NCI-H748 (cell line): Measurements from ENCODE around the gene KRT83.
"Not testable (repeated sequence)": the region's sequence is repeated elsewhere in the genome, so short reads cannot be mapped to it uniquely, and the experiment has no call there.

ENCODE experiments used
- DNase-seq: peaks from one replicate; lab custom pipeline; 2025; ENCODE audit not compliant: unreplicated experiment; lab: John Stamatoyannopoulos, UW

Gene KRT83

DNA sequence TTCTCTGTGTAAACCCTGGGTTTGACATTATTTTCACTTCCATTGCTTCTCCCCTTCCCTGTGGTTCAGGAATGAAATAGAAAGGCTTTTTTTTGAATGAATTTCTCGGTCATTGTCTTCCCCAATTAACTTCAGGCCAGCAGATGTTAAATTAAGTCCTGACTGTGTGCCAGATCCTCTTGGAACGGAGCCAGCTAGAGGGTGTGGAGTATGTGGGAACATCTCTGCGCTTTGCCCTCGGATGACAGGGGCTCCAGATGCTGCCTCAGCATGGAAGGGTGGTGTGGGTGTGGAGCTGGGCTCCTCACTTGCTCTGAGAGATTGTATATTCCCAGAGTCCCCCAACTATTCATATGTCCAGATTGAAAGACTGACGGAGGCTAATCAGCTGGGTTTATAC, 33.0 kb upstream of the KRT83 start:
- DNase-seq: peak; percentile 83

DNA sequence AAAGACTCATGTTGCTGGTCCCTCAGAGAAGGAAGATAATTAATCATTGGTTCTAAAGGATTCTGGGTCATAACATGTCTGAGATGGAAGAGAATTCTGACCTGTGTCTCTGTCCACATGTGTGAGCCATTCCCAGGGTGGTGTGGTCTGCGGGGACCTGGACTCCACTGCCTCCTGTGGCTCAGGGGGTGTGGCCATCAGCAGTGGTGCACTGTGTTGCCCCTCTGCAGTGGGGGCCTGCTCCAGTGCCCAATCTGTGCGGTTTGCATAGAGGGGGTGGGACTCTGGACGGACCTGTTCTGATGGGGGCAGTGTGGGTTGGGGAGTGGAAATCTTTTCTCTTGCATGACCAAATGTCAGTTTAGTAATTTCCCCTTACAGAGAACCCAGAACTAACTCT, 32.6 kb upstream of the KRT83 start:
- DNase-seq: peak; percentile 46

DNA sequence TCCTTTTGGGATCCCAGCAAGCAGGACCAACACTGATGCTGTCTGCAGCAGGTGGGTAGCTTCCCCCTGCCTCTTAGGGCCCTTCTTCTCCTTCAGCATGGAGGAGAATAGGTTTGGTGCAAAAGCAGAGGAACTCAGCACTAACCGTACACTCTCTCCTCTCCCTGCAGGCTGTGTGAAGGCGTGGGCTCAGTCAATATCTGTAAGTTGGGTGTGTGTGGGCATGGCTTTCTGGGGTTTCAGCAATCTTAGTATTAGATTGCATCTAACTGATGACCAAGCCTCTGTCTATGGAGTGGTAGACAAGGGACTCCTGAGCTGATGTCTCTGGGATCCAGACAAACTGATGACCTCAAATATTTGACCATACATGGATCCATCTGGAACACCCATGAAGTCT, 31.8 kb upstream of the KRT83 start:
- DNase-seq: no peak

DNA sequence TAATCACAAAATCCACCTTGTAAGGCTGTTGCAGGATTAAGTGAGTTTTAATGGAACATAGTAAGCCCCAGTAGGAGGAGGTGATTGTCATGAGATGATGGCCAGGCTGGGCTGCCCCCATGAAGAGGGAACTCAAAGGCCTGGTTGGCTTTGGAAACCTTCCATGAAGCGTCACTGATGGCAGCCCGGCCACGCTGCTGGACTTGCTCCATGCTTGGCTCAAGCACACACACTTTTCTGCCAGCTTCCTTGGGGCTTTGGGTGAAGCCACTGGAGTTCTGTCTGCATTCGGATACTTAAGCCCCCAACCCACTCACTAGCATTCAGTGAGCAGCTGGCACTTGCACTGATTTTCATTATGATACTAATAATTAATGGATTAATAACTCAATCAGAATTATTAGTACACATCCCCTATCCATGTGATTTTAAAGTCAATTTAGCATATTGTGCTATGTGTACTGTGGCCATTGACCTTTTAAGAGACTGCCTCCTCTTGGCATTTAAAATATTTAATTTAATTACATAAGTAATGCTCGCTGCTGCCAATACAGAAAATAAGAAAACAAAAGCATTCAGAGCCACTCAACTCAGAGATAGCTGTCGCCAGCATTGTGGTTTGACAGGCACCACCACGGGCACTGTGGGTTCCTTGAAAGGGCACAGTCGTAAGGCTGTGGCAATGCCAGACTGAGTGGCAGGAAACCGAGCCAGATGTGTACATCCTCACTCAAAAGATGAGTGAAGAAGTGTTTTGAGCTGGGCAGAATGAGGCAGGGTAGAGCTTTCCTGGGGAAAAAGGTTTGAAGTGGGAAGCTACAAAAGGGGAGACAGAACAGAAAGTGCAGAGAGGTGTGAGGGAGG, 30.2 kb upstream of the KRT83 start:
- DNase-seq: no peak

DNA sequence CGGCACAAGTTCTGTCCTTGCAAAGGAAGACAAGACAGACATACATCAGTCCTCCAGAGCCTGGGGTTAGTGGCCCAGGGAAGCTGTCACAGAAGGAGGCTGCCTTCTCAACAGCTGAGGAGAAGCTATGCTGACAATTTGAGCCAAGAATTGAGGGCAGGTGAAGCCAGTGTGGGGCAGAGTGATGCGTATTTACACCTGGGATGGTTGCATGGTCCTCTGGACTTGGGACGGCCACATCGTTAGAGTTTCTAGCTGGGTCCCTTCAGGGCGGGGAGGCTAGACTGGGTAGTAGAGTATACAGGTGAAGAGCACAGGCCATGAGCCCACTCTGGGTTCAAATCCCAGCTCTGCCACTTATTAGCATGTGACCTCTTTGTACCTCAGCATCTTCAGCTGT, 29.6 kb upstream of the KRT83 start:
- DNase-seq: no peak

DNA sequence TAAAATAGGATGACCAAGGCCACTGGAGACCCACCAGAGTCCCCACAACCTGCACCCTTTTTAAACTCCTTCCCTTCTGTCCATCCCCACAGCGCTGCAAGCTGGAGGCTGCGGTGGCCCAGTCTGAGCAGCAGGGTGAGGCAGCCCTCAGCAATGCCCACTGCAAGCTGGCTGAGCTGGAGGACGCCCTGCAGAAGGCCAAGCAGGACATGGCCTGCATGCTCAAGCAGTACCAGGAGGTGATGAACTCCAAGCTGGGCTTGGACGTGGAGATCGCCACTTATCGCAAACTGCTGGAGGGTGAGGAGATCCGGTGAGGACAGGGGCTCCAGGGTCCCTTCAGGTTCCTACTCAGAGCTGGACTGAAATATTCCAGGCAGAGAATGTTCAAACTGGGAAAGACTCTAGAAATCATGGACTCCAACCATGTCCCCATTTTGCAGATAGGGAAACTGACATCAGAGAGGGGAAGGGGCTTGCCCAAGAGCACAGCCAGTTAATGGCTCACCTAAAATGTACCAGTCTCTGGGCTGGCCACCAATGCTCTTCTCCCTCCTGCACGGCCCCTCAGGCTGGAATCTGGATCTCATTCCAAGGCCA, 28.9 kb upstream of the KRT83 start:
- DNase-seq: no peak

DNA sequence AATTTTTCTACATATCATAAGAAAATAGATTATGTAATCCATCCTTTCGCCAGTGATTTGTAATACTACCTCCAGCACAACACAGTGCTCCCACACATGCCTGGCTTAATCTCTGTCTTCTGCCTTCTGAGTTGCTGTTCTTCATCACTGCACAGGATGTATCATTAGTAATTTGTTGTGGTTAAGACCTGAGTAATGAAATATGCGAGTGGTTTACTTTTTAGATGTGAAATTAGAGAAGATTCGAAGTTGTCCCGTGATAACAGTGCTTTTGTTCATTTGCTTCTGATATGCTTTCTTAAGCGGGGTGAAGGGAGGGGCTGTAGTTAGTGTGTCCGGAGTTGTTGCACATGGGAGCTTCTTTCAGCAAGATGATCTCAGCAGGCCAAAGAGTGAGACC, 28.0 kb upstream of the KRT83 start:
- no peak for DNase-seq

DNA sequence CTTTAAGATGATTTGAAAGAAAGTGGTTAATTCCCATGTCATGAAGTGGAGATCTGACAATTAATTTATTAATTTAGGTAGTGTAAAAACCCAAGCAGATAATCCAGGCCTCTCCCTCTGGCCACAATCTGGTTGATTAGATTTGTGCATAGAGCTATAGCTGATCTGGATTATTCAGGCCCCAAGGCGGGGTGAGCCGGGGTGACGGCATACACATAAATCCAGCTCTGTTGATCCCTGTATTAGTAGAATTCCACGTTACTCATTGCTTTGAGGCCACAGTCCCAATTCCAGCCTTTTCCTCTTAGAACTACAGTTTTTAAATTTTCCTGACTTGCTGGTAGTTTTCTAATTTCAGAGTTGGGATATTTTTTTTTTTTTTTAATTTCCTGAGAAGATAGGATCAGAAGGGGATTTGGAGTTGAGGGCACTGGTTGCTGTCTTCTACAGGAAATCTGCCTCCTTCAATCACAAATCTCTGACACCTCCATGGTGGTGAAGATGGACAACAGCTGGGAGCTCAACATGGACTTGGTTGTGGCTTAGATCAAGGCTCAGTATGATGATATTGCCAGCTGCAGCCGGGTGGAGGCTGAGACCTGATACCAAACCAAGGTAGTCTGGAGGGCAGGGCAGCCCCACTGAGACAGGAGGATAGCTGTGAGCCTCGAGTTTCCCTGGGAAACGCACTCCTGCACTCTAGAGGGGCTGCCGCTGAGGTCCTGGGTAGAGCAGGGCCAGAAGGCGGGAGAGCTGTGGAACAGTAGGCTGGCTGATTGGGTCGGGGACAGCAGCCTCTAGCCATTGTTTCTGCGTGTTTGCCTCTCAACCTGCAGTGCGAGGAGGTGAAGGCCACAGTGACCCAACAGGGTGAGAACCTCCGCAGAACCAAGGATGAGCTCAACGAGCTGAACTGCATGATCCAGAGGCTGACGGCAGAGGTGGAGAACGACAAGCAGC, 26.6 kb upstream of the KRT83 start:
- no peak for DNase-seq

DNA sequence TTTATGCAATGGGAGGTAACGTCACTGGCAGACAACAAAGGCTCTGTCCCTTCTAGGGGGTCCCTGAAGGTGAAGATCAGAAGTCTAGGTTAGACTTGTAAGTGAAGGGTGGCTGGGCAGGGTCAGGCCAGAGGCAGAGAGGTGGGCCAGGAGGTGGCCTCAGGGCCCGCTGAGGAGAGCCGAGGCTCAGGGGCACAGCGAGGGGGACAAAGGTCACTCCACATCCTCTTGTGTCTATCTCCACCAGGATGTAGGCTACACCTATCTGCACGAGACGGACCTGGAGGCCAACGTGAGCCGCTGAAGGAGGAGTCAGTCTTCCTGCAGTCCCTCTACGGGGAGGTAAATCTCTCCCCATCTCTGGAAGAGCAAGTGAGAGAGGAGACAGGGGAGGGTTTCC, 25.8 kb upstream of the KRT83 start:
- DNase-seq: no peak

DNA sequence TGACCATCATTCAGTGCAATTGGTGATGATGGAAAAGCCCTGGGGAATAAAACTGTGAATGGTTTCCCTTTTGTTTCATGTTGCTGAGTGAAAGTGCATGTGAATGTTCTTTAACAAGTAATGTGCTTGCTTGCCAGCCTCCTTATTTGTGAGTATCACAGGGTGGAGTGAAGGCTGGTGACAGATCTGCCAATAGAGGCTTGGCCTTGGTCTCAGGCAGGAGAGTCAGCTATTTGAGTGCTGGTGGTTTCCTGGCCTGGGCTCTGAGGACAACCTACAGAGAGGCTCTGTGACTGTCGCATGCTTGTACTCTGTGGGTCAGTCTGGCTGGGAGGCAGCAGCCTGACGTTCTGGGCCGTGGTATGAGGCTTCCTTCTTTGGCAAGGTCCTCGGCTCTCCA, 25.4 kb upstream of the KRT83 start:
- no peak for DNase-seq

DNA sequence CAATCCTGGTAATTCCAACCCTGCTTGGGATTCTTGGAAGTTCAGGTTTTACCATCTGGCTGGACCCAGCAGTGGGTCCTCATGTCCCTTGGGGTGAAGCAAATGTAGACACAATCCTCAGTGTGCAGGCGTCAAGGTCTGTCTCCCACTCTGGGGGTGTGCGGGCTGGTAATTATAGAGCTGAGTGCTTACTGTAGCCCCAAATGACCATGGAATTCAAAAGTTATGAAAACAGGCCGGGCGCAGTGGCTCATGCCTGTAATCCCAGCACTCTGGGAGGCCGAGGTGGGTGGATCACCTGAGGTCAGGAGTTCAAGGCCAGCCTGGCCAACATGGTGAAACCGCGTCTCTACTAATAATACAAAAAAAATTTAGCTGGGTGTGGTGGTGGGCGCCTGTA, 23.8 kb upstream of the KRT83 start:
- not testable (repeated sequence) for DNase-seq

DNA sequence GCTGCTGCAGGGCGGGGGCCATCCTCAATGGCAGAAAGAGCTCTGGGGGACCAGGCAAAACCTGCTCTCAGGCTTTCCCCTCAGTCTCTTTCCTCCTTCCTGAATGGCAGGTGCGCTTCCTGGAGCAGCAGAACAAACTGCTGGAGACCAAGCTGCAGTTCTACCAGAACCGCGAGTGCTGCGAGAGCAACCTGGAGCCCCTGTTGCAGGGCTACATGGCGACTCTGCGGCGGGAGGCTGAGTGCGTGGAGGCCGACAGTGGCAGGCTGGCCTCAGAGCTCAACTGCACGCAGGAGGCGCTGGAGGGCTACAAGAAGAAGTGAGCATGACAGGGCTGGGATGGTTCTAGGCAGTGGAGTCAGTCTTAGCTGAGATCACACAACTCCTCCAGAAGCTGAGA, 22.9 kb upstream of the KRT83 start:
- no peak for DNase-seq

DNA sequence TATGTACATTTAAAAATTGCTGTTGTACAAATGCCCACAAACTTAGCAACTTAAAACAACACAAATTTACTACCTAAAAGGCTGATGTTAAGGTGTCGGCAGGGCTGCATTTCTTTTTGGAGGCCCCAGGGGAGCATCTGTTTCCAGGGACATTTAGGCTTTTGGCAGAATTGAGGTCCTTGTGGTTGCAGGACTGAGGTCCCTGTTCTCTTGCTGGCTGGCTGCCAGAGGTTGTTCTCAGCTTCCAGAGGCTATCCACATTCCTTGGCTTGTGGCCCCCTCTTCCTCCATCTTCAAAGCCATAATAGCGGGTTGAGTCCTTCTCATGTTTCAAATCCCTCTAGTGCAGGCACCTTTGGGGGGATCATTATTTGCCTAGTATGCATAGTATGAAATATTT, 22.4 kb upstream of the KRT83 start:
- no peak for DNase-seq

DNA sequence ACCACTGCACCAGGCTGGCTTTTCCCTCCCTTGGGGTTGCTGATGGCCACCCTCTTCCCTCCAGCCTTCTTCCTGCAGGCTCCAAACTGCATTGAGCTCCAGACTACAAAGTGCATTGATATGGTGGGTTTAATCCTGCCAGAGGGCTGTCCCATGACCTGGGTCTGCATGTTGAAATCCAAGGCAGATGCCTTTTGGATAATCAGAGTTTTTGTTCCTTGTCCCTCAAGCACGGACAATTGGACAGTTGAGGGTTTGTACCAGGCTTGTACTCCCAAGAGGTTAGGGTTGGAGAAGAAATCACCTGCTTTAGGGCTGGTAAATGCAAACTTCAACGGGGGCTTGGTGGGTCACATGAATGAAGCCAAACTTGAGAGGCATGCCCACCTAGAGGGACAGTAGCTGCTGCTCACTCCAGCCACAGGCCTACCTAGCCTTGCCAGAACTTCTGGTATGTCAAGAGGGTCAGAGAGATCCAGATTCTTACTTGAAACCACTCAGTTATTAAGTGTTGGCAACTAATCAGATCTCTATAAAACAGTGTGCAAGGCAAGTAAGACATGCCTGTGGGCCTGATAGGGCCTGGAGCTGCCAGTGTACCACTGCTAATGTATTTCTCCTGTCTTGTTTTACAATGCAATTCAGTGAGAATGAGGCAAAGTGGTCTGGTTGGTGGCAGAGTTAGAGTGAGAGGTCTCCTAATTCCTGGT, 21.7 kb upstream of the KRT83 start:
- no peak for DNase-seq

DNA sequence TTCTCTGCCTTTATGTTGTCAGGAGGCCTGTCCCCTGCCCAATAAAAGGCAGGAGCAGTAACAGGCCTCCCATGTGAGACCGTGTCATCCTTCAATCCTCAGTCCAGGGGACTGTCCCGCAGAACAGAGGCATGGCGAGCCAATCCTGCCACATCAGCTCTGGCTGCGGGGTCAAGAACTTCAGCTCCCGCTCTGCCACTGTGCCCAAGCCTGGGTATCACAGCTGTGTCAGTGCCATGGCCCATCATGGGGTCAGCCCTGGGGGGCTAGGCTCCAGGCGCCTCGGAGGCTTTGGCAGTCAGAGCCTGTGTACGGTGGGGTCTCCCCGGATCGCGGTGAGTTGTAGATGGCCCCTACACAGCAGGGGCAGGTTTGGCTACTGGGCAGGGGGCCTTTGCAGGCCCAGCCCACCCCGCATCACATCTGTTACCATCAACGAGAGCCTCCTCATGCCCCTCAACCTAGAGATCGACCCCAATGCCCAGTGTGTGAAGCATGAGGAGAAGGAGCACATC, 19.9 kb upstream of the KRT83 start:
- DNase-seq: no peak

DNA sequence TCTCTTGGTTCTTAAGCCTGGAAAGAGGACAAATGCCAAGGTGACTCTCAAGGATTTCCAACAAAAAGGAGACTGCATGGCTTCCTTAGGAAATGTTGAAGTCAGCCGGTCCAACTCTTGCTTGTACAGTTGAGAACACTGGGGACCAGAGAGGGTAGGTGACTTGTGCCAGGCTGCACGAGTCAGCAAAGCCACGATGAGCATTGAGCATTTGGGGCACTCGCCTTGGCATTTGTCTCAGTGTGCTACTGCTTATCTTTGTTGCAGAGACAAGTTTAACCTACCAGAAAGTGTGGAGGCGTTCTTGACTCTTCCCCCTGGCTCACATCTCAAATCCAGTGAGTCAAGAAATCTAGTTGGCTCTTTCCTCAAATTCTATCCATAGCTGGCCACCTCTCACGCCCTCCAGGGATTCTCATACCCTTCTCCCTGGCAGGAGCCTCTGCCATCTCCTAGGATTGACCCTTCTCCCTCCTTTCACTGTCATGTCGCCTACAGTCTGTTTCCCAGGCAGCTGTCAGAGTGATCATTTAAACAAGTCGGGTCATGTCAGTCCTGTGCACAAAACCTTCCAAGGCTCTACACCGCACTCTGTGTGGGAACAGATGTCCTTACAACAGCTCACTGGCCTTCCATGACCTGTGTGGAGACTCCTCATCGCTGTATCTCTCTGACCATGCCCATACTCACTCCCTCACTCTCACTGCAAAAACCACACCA, 17.2 kb upstream of the KRT83 start:
- no peak for DNase-seq

DNA sequence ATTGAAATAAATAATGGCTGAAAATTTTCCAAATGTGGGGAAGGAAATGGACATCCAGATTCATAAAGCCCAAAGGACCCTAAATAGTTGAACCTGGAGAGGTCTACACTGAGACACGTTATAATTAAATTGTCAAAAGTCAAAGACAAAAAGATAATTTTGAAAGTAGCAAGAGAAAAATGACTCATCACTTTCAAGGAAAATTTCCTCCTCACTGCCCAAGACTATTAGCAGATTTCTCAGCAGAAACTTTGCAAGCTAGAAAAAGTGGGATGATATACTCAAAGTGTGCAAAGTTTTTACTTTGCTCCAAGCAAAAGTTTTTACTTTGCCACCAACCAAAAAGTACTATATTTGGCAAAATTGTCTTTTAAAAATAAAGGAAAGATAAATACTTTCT, 15.9 kb upstream of the KRT83 start:
- DNase-seq: no peak

DNA sequence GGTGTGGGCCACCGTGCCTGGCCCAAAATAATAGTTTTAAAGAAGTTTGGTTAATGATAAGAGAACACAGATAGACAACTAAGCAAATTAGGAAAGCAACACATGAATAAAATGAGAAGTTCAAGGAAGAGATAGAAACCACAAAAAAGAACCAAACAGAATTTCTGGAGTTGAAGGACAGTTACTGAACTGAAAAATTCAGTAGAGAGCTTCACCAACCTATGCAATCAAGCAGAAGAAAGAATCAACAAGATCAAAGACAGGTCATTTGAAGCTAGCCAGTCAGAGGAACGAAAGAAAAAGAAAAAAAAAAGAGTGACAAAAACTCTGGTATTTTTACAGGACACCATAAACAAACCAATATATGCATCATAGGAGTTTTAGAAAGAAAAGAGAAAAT, 15.4 kb upstream of the KRT83 start:
- DNase-seq: no peak

DNA sequence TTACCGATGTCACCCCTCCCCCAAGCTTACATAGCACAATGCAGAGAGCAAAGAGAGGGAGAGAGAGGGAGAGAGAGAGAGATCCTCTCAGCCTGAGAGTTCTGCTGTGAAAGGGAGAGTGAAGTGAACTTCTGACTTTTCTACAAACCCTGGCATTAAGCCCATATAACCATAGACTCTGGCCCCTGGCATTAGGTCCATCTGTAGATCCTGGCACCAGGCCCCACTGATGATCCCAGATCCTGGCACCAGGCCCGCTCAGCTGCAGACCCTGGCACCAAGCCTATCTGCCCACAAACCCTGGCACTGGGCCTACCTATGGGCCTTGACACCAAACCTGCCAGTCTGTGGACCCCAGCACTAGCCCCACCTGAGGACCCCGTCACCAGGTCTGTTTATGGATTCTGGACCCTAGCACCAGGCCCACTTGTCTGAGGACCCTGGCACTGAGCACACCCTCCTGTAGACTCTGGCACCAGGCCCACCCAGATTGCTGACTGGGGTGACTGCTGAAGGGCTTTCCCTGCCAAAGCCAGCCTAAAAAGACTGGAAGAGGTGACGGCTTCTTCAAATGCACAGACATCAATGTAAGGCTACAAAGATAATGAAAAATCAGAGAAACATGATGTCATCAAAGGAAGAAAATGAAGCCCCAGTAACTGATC, 14.5 kb upstream of the KRT83 start:
- no peak for DNase-seq

DNA sequence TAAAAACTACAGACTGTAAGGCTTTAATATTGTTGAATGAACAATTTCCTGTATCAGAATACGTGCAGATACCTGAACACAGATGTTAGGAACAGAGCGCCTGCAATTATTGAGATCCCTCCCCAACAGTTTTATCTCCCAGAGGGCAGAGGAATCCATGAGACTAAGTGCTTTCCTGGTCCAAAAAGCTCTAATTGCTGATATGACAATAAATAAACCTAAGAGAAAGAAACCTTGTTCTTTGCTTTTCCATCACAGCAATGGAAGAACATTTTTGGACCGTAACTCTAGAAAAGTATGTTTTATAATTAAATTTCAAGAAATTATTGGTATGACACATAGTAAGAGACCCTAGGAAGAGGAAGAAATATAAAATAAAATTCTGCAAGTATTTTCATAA, 13.0 kb upstream of the KRT83 start:
- no peak for DNase-seq
